HL-60 (cell line): Measurements from ENCODE around the gene PTPRM.

Source experiments
- CTCF ChIP-seq: IDR thresholded peaks from one replicate; pipeline ENCODE4 v1.5.1; 2011; ENCODE audit warnings: low read length, control low read depth, inconsistent platforms; ENCODE audit not compliant: insufficient read depth
- POLR2AphosphoS5 ChIP-seq: IDR thresholded peaks from 2 replicates; pipeline ENCODE4 v1.6.1; 2012; ENCODE audit warnings: low read depth
- SPI1 ChIP-seq: IDR thresholded peaks from 2 replicates; pipeline ENCODE4 v1.6.1; 2012; ENCODE audit warnings: low read depth, mild to moderate bottlenecking, borderline replicate concordance

GRCh38 chr18:8088626-8089025 lies 521.5 kb downstream of the PTPRM start:
- TF ChIP-seq SPI1 (no peak), CTCF (no peak), POLR2AphosphoS5 (no peak)
